GM12892 (cell line): ENCODE measurements around the gene PTPRH.

ENCODE experiments used
- DNase-seq: peaks from one replicate; pipeline ENCODE4 v3.0.0; 2011; ENCODE audit not compliant: insufficient read length
- FAIRE-seq: peaks from 2 replicates; lab custom pipeline; 2011; peaks lifted over from hg19 to GRCh38; lab: Jason Lieb, UNC
- POLR2A ChIP-seq: IDR thresholded peaks from 2 replicates; pipeline ENCODE4 v1.6.1; 2011; ENCODE audit warnings: low read depth, low read length, control low read depth
- POLR2AphosphoS5 ChIP-seq: IDR thresholded peaks from 2 replicates; pipeline ENCODE4 v1.6.1; 2011; ENCODE audit warnings: low read depth, low read length, control low read depth
- TAF1 ChIP-seq: IDR thresholded peaks from 2 replicates; pipeline ENCODE4 v1.6.1; 2011; ENCODE audit warnings: low read depth, mild to moderate bottlenecking, control low read depth, low read length, borderline replicate concordance

PTPRH gene

GRCh38 chr19:55149078-55150003, 60.0 kb downstream of the PTPRH start, which contains the start of gene TNNT1:
TNNT1 (minus strand) TSS chr19:55149206; CDS start chr19:55147157, 2,049 bp downstream.
- FAIRE-seq (no peak), DNase-seq (no peak)
- TF ChIP-seq TAF1 (no peak), POLR2A (no peak), POLR2AphosphoS5 (no peak)

- no peak for FAIRE-seq
- TF ChIP-seq POLR2AphosphoS5 (no peak), TAF1 (no peak), POLR2A (no peak)
- no peak for DNase-seq
These were observed 61.6 kb downstream of the PTPRH start for GRCh38 chr19:55147545-55148251.

- DNase-seq (no peak), FAIRE-seq (no peak)
- TF ChIP-seq TAF1 = no peak
- TF ChIP-seq POLR2AphosphoS5 = no peak
- TF ChIP-seq POLR2A = no peak
These were observed 62.5 kb downstream of the PTPRH start for GRCh38 chr19:55146705-55147273.

GRCh38 chr19:55146078-55146704, 63.1 kb downstream of the PTPRH start:
- no peak for TF ChIP-seq TAF1
- TF ChIP-seq POLR2A = no peak
- TF ChIP-seq POLR2AphosphoS5 = no peak
- DNase-seq = no peak
- no peak for FAIRE-seq

- FAIRE-seq (no peak), DNase-seq (no peak)
- no peak for TF ChIP-seq POLR2A
- TF ChIP-seq POLR2AphosphoS5 = no peak
- TF ChIP-seq TAF1 = no peak
These were observed 64.1 kb downstream of the PTPRH start for GRCh38 chr19:55145232-55145631.

- TF ChIP-seq POLR2A (no peak), POLR2AphosphoS5 (no peak), TAF1 (no peak)
- DNase-seq (no peak), FAIRE-seq (no peak)
These were observed 67.6 kb downstream of the PTPRH start for GRCh38 chr19:55141696-55142095.

- DNase-seq = no peak
- no peak for FAIRE-seq
- TF ChIP-seq POLR2A = no peak
- no peak for TF ChIP-seq TAF1
- no peak for TF ChIP-seq POLR2AphosphoS5
These were observed 71.4 kb downstream of the PTPRH start for GRCh38 chr19:55137915-55138314.

- no peak for FAIRE-seq
- TF ChIP-seq POLR2AphosphoS5 = no peak
- no peak for TF ChIP-seq POLR2A
- TF ChIP-seq TAF1 = no peak
- no peak for DNase-seq
These were observed 72.8 kb downstream of the PTPRH start for GRCh38 chr19:55136399-55137102.

- DNase-seq = no peak
- FAIRE-seq = no peak
These were observed 74.6 kb downstream of the PTPRH start for GRCh38 chr19:55134736-55135135.

More at GRCh38 chr19:55134736-55135135, 74.6 kb downstream of the PTPRH start:
- TF ChIP-seq POLR2AphosphoS5 = no peak
- TF ChIP-seq TAF1 = no peak
- TF ChIP-seq POLR2A = no peak
